SIG-M5 treated with dmso at 0.1 percent for 504 hours (cell line): ENCODE measurements around the gene MZT2B.
"Not testable (repeated sequence)": the region's sequence is repeated elsewhere in the genome, so short reads cannot be mapped to it uniquely, and the experiment has no call there.

Experiments
- DNase-seq: peaks from one replicate; lab custom pipeline; 2025; ENCODE audit not compliant: unreplicated experiment; lab: John Stamatoyannopoulos, UW

Gene MZT2B

GRCh38 chr2:130169896-130170295 is 12.2 kb upstream of the MZT2B start:
- DNase-seq, result no peak

GRCh38 chr2:130174866-130175265 is 7.2 kb upstream of the MZT2B start:
- DNase-seq, result not testable (repeated sequence)

GRCh38 chr2:130180404-130181324 is 1.4 kb upstream of the MZT2B start:
- DNase-seq, result not testable (repeated sequence)

- DNase-seq, result peak; percentile 89
These were observed 660 bp upstream of the MZT2B start, which contains the start of gene SMPD4 for GRCh38 chr2:130181325-130181879. SMPD4 (minus strand) TSS chr2:130181602; CDS start chr2:130176592, 5,010 bp downstream.

GRCh38 chr2:130182826-130183511 is 907 bp downstream of the MZT2B start:
- DNase-seq, result not testable (repeated sequence)

GRCh38 chr2:130183512-130184373 is 1.7 kb downstream of the MZT2B start:
- DNase-seq, result no peak

GRCh38 chr2:130185436-130185835 is 3.4 kb downstream of the MZT2B start:
- DNase-seq, result no peak

- no peak for DNase-seq
These were observed 3.8 kb downstream of the MZT2B start for GRCh38 chr2:130185896-130186295.

GRCh38 chr2:130186391-130186790 is 4.3 kb downstream of the MZT2B start:
- DNase-seq, result no peak

GRCh38 chr2:130187268-130187667 is 5.2 kb downstream of the MZT2B start:
- DNase-seq, result no peak

GRCh38 chr2:130187859-130188792 is 6.1 kb downstream of the MZT2B start:
- DNase-seq, result not testable (repeated sequence)

- DNase-seq, result not testable (repeated sequence)
These were observed 6.9 kb downstream of the MZT2B start for GRCh38 chr2:130188958-130189357.

- no peak for DNase-seq
These were observed 8.2 kb downstream of the MZT2B start for GRCh38 chr2:130190237-130190636.

GRCh38 chr2:130191319-130191718 is 9.3 kb downstream of the MZT2B start:
- not testable (repeated sequence) for DNase-seq

- not testable (repeated sequence) for DNase-seq
These were observed 10.4 kb downstream of the MZT2B start for GRCh38 chr2:130192451-130192850.

- DNase-seq, result not testable (repeated sequence)
These were observed 11.8 kb downstream of the MZT2B start for GRCh38 chr2:130193824-130194223.

GRCh38 chr2:130195089-130195635 is 13.1 kb downstream of the MZT2B start:
- DNase-seq, result not testable (repeated sequence)

GRCh38 chr2:130196052-130196451 is 14.0 kb downstream of the MZT2B start:
- DNase-seq, result not testable (repeated sequence)

- DNase-seq, result no peak
These were observed 16.3 kb downstream of the MZT2B start, which contains the start of gene TUBA3E for GRCh38 chr2:130198343-130198742. TUBA3E (minus strand) TSS chr2:130198439; CDS start chr2:130198360, 79 bp downstream.
